ENCODE results near the gene BAK1.
A peak's percentile ranks its signal among the peaks of the same experiment; 100 is the strongest.
"Not testable (repeated sequence)": the region's sequence is repeated elsewhere in the genome, so short reads cannot be mapped to it uniquely, and the experiment has no call there.

The BAK1 gene

DNA sequence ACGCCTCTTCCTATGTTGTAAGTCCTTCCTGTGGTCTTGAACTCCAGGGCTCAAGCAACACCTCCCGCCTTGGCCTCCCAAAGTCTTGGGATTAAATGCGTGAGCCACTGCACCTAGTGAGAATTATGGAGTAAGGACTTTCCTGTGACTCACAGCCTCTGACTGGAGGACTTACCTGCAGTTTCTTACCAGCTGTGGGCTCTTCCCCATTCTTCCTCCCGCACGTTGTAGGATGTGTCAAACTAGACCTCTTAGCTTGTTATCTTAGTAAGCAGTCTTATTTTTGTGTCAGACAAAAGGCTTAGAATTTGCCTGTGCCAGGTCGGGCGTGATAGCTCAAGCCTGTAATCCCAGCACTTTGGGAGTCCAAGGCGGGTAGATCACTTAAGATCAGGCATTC, 30.9 kb downstream of the BAK1 start:
- no peak for DNase-seq

GRCh38 chr6:33547499-33547898, 32.6 kb downstream of the BAK1 start:
- DNase-seq = no peak

DNA sequence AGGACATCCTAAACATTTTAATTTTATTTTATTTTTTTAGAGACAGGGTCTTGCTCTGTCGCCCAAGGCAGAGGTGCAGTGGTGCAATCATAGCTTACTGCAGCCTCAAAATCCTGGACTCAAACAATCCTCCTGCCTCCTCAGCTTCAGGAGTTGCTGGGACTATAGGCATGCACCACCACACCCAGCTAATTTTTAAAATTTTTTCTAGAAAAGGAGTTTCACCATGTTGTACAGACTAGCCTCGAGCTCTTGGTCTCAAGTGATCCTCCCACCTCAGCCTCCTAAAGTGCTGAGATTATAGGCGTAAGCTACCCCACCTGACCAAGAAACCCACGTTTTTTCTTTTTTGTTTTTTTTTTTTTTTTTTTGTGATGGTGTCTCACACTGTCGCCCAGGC, 33.3 kb downstream of the BAK1 start:
- no peak for DNase-seq

GRCh38 chr6:33545292-33545691, 34.8 kb downstream of the BAK1 start:
- not testable (repeated sequence) for DNase-seq

GRCh38 chr6:33543116-33543515, 37.0 kb downstream of the BAK1 start:
- no peak for DNase-seq

DNA sequence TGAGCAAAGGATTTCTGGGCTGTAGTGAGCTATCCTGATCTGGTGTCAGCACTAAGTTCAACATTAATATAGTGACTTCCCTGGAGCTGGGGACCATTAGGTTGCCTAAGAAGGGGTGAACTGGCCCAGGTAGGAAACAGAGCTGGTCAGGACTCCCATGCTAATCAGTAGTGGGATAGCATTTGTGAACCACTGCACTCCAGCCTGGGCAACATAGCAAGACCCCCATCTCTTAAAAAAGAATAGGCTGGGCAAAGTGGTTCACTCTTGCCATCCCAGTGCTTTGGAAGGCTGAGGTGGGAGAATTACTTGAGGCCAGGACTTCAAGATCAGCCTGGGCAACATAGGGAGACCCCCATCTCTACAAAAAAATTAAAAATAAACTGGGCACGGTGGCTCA, 39.3 kb downstream of the BAK1 start:
- no peak for DNase-seq

DNA sequence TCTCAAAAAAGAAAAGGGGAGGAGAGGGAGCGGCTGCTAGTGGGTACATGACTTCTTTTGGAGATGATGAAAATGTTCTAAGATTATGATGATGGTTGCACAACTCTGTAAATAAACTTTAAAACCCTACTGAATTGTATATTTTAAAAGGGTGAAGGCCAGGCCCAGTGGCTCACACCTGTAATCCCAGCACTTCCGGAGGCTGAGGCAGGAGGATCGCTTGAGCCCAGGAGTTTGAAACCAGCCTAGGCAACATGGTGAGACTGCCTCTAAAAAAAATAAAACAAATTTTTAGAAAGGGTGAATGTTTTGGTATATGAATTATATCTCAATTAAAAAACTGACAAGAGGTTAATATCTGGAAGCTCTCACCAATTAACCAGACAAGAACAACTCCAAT, 45.4 kb downstream of the BAK1 start:
- no peak for DNase-seq

DNA sequence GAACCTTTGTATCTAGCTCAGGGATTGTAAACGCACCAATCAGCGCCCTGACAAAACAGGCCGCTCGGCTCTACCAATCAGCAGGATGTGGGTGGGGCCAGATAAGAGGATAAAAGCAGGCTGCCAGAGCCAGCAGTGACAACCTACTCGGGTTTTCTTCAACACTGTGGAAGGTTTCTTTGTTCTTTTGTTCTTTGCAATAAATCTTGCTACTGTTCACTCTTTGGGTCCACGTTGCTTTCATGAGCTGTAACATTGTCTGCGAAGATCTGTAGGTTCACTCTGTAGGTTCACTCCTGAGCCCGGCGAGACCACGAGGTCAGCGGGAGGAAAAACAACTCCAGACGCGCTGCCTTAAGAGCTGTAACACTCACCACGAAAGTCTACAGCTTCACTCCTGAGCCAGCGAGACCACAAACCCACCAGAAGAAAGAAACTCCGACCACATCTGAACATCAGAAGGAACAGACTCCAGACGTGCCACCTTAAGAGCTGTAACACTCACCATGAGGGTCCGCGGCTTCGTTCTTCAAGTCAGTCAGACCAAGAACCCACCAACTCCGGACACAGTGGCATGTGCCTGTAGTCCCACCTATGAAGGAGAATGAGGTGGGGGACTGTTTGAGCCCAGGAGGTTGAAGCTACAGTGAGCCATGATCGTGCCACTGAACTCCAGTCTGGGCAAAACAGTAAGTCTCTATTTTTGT, 46.8 kb downstream of the BAK1 start:
- DNase-seq = peak in 3 of 4 experiments; percentile 7 to 21 (median 17)

DNA sequence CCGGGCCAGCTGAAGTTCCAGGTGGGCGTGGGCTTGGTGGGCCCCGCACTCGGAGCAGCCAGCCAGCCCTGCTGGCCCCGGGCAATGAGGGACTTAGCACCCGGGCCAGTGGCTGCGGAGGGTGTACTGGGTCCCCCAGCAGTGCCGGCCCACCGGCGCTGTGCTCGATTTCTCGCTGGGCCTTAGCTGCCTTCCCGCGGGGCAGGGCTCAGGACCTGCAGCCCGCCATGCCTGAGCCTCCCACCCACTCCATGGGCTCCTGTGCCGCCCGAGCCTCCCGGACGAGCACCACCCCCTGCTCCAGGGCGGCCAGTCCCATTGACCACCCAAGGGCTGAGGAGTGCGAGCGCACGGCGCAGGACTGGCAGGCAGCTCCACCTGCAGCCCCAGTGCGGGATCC, 47.6 kb downstream of the BAK1 start:
- not testable (repeated sequence) for DNase-seq

DNA sequence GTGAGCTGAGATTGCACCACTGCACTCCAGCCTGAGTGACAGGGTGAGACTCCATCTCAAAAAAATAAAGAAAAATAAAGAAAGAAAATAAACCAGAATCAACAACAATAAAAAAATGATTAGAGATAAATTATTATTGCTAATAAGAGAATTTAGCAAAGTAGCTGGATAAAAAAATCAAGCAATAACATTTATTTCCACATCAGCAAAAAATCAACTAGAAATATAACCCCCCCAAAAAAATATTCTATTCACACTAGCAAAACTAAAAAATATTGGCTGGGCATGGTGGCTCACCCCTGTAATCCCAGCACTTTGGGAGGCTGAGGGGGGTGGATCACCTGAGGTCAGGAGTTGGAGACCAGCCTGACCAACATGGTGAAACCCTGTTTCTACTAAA, 49.5 kb downstream of the BAK1 start:
- DNase-seq = not testable (repeated sequence)

Data from activated CD4-positive, CD25-positive, alpha-beta regulatory T cell (primary cell).